Measurements from ENCODE around the gene PDLIM5.

DNA sequence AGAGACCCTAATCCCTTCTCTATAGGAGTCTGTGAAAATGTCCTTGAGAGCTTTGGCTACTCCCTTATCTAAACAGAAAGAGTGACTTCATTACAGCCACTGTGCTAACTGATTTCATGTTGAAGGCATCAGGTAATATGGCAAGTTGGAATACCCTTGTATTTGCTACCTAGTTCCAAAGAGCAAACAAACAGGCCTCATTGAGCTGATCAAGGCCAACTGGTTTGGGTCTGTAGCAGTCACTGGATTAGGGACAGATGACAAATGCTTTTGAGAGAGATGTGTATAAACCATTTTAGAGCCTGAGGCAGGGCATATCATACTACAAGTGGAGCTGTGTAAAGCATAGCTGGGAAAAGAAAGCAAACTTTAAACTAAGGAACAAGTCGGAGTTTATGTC lies 22.9 kb upstream of the PDLIM5 start:
- TF ChIP-seq CTCF (IDR thresholded peaks at IDR 0.05) (no peak), POLR2A (IDR thresholded peaks at IDR 0.05) (no peak)
